HepG2 (cell line): Measurements from ENCODE around the gene MORF4L1. TPM values are rescaled to one million over a fixed set of nuclear protein-coding genes. Genes with fewer than 3 reads are reported as not detected.
A peak's percentile ranks its signal among the peaks of the same experiment; 100 is the strongest.
"Not testable (repeated sequence)": the region's sequence is repeated elsewhere in the genome, so short reads cannot be mapped to it uniquely, and the experiment has no call there.

Source experiments
- ATAC-seq: fragments of 200-7000 bp; cut with Tn5 transposase; 3 replicates; pipeline ENCODE4 v1.9.1; 2020; ENCODE audit warnings: mild to moderate bottlenecking, moderate library complexity
- BruUV-seq: library from RNA; stranded (reverse); fragments of 400-500 nt; replicated peaks from 2 replicates; lab custom pipeline; 2021; lab: Mats Ljungman, UMichigan
- CTCF ChIA-PET: fragments of 300-600 bp; formaldehyde crosslinking; extraction: SDS; loops from one replicate; lab custom pipeline; 2021; ENCODE audit warnings: low total read pairs, inconsistent platforms, low intra/inter-chr PET ratio; lab: Yijun Ruan, JAX
- POLR2A ChIA-PET: fragments of 350-600 bp; sonication (Branson Sonifier 250); formaldehyde crosslinking; loops from one replicate; lab custom pipeline; 2020; ENCODE audit warnings: antibody characterized with exemption, inconsistent platforms; lab: Yijun Ruan, JAX
- DNase-seq: peaks from one replicate; pipeline ENCODE4 v3.0.0-alpha.2; 2015; ENCODE audit warnings: low spot score
- FAIRE-seq: peaks from 3 replicates; lab custom pipeline; 2011; peaks lifted over from hg19 to GRCh38; lab: Jason Lieb, UNC
- H2AFZ ChIP-seq: one replicate; pipeline ENCODE4 v1.6.1; 2011; ENCODE audit warnings: low read length, inconsistent platforms
- H3K27ac ChIP-seq: fragments of 300-600 bp; 3 replicates; pipeline ENCODE4 v1.8.0; 2011; ENCODE audit warnings: mixed run types, mild to moderate bottlenecking, mixed read lengths, low read length, inconsistent platforms; ENCODE audit not compliant: insufficient read depth; ENCODE audit errors: extremely low read length
- H3K27me3 ChIP-seq, 2 experiments: fragments of 200-600 bp in 1 of 2; 2 replicates in 1 of 2; 3 replicates in 1 of 2; pipeline versions ENCODE4 v1.6.0 to v1.8.0; 2011; ENCODE audit warnings: low read length in 2 of 2, mild to moderate bottlenecking in 2 of 2, moderate library complexity in 2 of 2, inconsistent platforms in 1 of 2; ENCODE audit not compliant: insufficient read depth in 2 of 2, control insufficient read depth in 1 of 2
- H3K36me3 ChIP-seq, 2 experiments: fragments of 200-600 bp in 1 of 2; replicated peaks in 1 of 2; 2 replicates in 1 of 2; 3 replicates in 1 of 2; pipeline versions ENCODE4 v1.5.1 to v1.8.0; 2011; ENCODE audit warnings: low read length in 2 of 2, inconsistent platforms in 1 of 2; ENCODE audit not compliant: insufficient read depth in 2 of 2, control insufficient read depth in 1 of 2
- H3K4me1 ChIP-seq: 2 replicates; pipeline ENCODE4 v1.5.1; 2012; ENCODE audit warnings: low read length, inconsistent platforms; ENCODE audit not compliant: insufficient read depth
- H3K4me2 ChIP-seq: 2 replicates; pipeline ENCODE4 v1.6.0; 2011; ENCODE audit warnings: low read depth, low read length, inconsistent platforms
- H3K4me3 ChIP-seq, 3 experiments: fragments of 200-600 bp in 1 of 3; sonication (generic), shearing (Covaris generic) in 1 of 3; replicated peaks in 1 of 3; 2 replicates each; pipeline ENCODE4 v1.5.1; 2011 to 2016; ENCODE audit warnings: low read length in 3 of 3, inconsistent platforms in 2 of 3, low read depth in 2 of 3, mild to moderate bottlenecking in 2 of 3, control low read depth in 1 of 3, mixed read lengths in 1 of 3; ENCODE audit not compliant: insufficient read depth in 1 of 3
- H3K79me2 ChIP-seq: one replicate; pipeline ENCODE4 v1.6.1; 2011; ENCODE audit warnings: low read length, inconsistent platforms; ENCODE audit not compliant: insufficient read depth
- H3K9ac ChIP-seq: 2 replicates; pipeline ENCODE4 v1.6.0; 2011; ENCODE audit warnings: mild to moderate bottlenecking, low read depth, low read length, inconsistent platforms; ENCODE audit not compliant: insufficient read depth
- H3K9me3 ChIP-seq: 2 replicates; pipeline ENCODE4 v1.5.1; 2012; ENCODE audit warnings: mild to moderate bottlenecking, low read length
- H4K20me1 ChIP-seq: 2 replicates; pipeline ENCODE4 v1.6.0; 2011; ENCODE audit warnings: inconsistent platforms, mild to moderate bottlenecking, low read length, moderate library complexity; ENCODE audit not compliant: insufficient read depth
- CBX1 ChIP-seq: IDR thresholded peaks from one replicate; pipeline ENCODE4 v1.6.1; 2016; ENCODE audit warnings: antibody characterized with exemption, low read depth
- FOXC1 ChIP-seq: sonication (generic); formaldehyde crosslinking; IDR thresholded peaks from 2 replicates; pipeline ENCODE4 v1.8.0; 2022; ENCODE audit warnings: mild to moderate bottlenecking, missing genetic modification reagents, borderline replicate concordance
- HINFP ChIP-seq: sonication (generic); formaldehyde crosslinking; IDR thresholded peaks from 2 replicates; pipeline ENCODE4 v1.4.0; 2020; ENCODE audit warnings: low read depth, mild to moderate bottlenecking, missing genetic modification reagents
- KLF9 ChIP-seq: IDR thresholded peaks from 2 replicates; pipeline ENCODE4 v1.6.1; 2016; ENCODE audit warnings: low read depth
- PAF1 ChIP-seq: IDR thresholded peaks from 2 replicates; pipeline ENCODE4 v1.6.1; 2016; ENCODE audit warnings: missing genetic modification reagents, missing compliant biosample characterization
- POLR2AphosphoS5 ChIP-seq: IDR thresholded peaks from 2 replicates; pipeline ENCODE4 v1.6.1; 2012; ENCODE audit warnings: low read depth, low read length
- SRY ChIP-seq: sonication (generic); formaldehyde crosslinking; IDR thresholded peaks from 2 replicates; pipeline ENCODE4 v1.8.0; 2022; ENCODE audit warnings: mild to moderate bottlenecking, missing genetic modification reagents
- ZBTB26 ChIP-seq: IDR thresholded peaks from 2 replicates; pipeline ENCODE4 v1.6.1; 2016; ENCODE audit warnings: missing compliant biosample characterization, missing genetic modification reagents, borderline replicate concordance
- ZBTB3 ChIP-seq: sonication (generic); formaldehyde crosslinking; IDR thresholded peaks from 2 replicates; pipeline ENCODE4 v1.4.0; 2020; ENCODE audit warnings: low read depth, mild to moderate bottlenecking, moderate library complexity, missing genetic modification reagents, borderline replicate concordance
- ZGPAT ChIP-seq: IDR thresholded peaks from 2 replicates; pipeline ENCODE4 v1.6.1; 2016; ENCODE audit warnings: mild to moderate bottlenecking
- ZNF12 ChIP-seq: sonication (generic); formaldehyde crosslinking; IDR thresholded peaks from 2 replicates; pipeline ENCODE4 v1.5.0; 2020; ENCODE audit warnings: missing genetic modification reagents
- ZNF543 ChIP-seq: sonication (generic); formaldehyde crosslinking; IDR thresholded peaks from 2 replicates; pipeline ENCODE4 v1.4.0; 2020; ENCODE audit warnings: mild to moderate bottlenecking, missing genetic modification reagents
- ZNF567 ChIP-seq: sonication (generic); formaldehyde crosslinking; IDR thresholded peaks from 2 replicates; pipeline ENCODE4 v1.8.1; 2023; ENCODE audit warnings: mild to moderate bottlenecking, missing genetic modification reagents, borderline replicate concordance
- WGBS: methylation state at CpG from one replicate; pipeline ENCODE4 v1.1.6; 2017; ENCODE audit warnings: low lambda C conversion rate; 5-methylcytosine and 5-hydroxymethylcytosine counted together
- in situ Hi-C: cut with HindIII; loops from 2 replicates; pipeline ENCODE4 v1.10.0; 2017; ENCODE audit warnings: low pct_unique_long_range_greater_than_20kb; ENCODE audit not compliant: extremely low pct_ligation_motif_present
- intact Hi-C: fragments of 100-400 bp; cut with micrococcal nuclease; formaldehyde crosslinking; loops from one replicate; pipeline ENCODE4 v1.10.0; 2022; ENCODE audit not compliant: unreplicated experiment
- polyA plus RNA-seq, 8 experiments: library from polyadenylated mRNA; depleted of rRNA in 3 of 8; stranded (reverse) in 7 of 8; unstranded in 1 of 8; fragments of >200 nt; fragmentation: Illumina TruSeq in 4 of 8; extraction: Trizol in 4 of 8; gene quantifications; 2 replicates each; pipeline versions ENCODE4 v1.2.1 to v1.2.3, GENCODE V29; 2011 to 2016; ENCODE audit warnings: low read depth in 4 of 8, missing spikeins in 1 of 8, mixed read lengths in 1 of 8; ENCODE audit not compliant: insufficient read depth in 1 of 8
- total RNA-seq, 5 experiments: library from RNA; depleted of rRNA; stranded (reverse); fragments of >200 nt; fragmentation: Illumina TruSeq; extraction: Trizol; gene quantifications; 2 replicates each; pipeline ENCODE4 v1.2.3, GENCODE V29; 2016; ENCODE audit warnings: low read depth in 1 of 5

Gene MORF4L1
- total and polyA plus RNA-seq, 2 of the 13 experiments (the other 11 are each of a cell fraction or from before 2014, with no cell fraction given) = 218 to 219 TPM

DNA sequence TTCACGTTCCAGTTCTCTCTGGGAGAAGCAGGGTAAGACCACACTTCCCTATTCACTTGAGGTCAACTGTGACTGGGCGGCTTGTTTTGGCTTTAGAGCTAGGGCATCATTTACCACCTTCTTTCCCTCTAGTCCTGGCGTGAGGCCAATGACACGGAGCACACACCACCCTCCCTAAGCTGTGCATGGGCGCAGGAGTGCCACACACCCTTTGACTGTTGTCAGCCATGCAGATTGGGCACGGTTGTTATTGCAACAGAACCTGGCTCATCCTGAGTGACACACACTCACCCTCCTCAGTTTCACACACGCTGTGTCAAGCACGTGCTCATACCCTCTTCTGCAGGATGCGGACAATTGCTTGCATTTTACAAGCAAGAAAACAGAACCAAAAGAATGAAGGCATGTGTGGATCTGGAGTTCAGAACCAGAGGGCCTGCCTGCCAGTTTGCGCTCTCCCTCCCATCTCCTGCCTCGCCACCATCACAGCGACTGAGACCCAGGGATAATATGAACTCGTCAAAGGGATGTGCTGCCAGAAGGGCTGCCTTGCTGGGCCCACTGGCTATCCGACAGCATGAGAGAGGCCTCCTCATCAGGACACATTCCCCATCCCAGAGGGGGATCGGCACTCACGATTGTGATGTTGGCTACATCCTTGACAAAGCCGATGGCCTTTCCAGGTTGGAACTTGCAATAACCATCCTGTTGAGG, 54.5 kb downstream of the MORF4L1 start:
- H4K20me1 ChIP-seq = no peaks in the 10 kb centered on the region
- POLR2A ChIA-PET = no interaction called here
- H3K79me2 ChIP-seq = no peaks in the 10 kb centered on the region
- no TSS peak for BruUV-seq
- CTCF ChIA-PET = no interaction called here
- no peak overlapping the region for H3K4me2 ChIP-seq
- H3K36me3 ChIP-seq = peaks cover 34 to 77% of the 10 kb centered on the region in 2 experiments; a peak in 4 of 5 replicates
- H2AFZ ChIP-seq = no peak overlapping the region
- intact Hi-C loops = no loop called here
- no peak overlapping the region for H3K27ac ChIP-seq
- H3K4me3 ChIP-seq = no peak overlapping the region
- 97% methylated on average over 15 of the region's 17 CpGs for WGBS
- FAIRE-seq (no peak), ATAC-seq (no peak), DNase-seq (no peak)
- in situ Hi-C loops = no loop called here
- H3K9ac ChIP-seq = no peak overlapping the region
- TF ChIP-seq PAF1 (CRISPR knock-in tag) = 0 out of 2 replicates have a peak, but pooled peaks have one; percentile 27
- TF ChIP-seq HINFP = no peak
- no peak for TF ChIP-seq KLF9 (CRISPR knock-in tag)
- no peak for TF ChIP-seq ZBTB26
- TF ChIP-seq ZNF567 (CRISPR knock-in tag) = no peak
- no peak for TF ChIP-seq FOXC1 (CRISPR knock-in tag)
- TF ChIP-seq SRY (CRISPR knock-in tag) = no peak
- peak; percentile 32; the same call in 1 of the 2 replicates for TF ChIP-seq POLR2AphosphoS5
- peak; percentile 89 for TF ChIP-seq ZNF12 (CRISPR knock-in tag)
- no peak for TF ChIP-seq ZBTB3
- TF ChIP-seq ZGPAT (CRISPR knock-in tag) = no peak
- no peak for TF ChIP-seq ZNF543 (CRISPR knock-in tag)
- TF ChIP-seq CBX1 = no peak
- no peaks in the 10 kb centered on the region for H3K4me1 ChIP-seq
- H3K27me3 ChIP-seq = no peaks in the 10 kb centered on the region
- no peaks in the 10 kb centered on the region for H3K9me3 ChIP-seq

- H3K4me2 ChIP-seq, in situ Hi-C loops, ATAC-seq, H3K79me2 ChIP-seq, H3K4me1 ChIP-seq, BruUV-seq, H3K9ac ChIP-seq, POLR2A ChIA-PET, H3K27me3 ChIP-seq, intact Hi-C loops, CTCF ChIA-PET, H3K4me3 ChIP-seq, FAIRE-seq, H3K9me3 ChIP-seq, H3K27ac ChIP-seq, H2AFZ ChIP-seq, DNase-seq, H4K20me1 ChIP-seq: not testable (repeated sequence)
- H3K36me3 ChIP-seq = peaks cover 31 to 75% of the 10 kb centered on the region in 2 experiments; a peak in 4 of 5 replicates
- WGBS = 97% methylated on average over 14 of the region's 14 CpGs
Measured at GRCh38 chr15:78928176-78928575, 55.5 kb downstream of the MORF4L1 start.
